H9 (cell line): ENCODE results near the gene RPP30. TPM values are rescaled to one million over a fixed set of nuclear protein-coding genes. Genes with fewer than 3 reads are reported as not detected.

ENCODE experiments used
- DNase-seq: peaks from one replicate; pipeline ENCODE4 v3.0.0-alpha.2; 2017
- H2AFZ ChIP-seq: one replicate; pipeline ENCODE4 v1.6.1; 2013; ENCODE audit warnings: mild to moderate bottlenecking, low read length, control low read depth, moderate library complexity
- H2AK5ac ChIP-seq: 2 replicates; pipeline ENCODE4 v1.6.1; 2013; ENCODE audit warnings: low read length, control low read depth, mixed read lengths; ENCODE audit not compliant: insufficient read length
- H2BK120ac ChIP-seq: one replicate; pipeline ENCODE4 v1.6.1; 2013; ENCODE audit warnings: low read depth, mild to moderate bottlenecking, low read length, control low read depth, inconsistent platforms; ENCODE audit not compliant: poor library complexity, severe bottlenecking
- H2BK12ac ChIP-seq: 2 replicates; pipeline ENCODE4 v1.6.1; 2013; ENCODE audit warnings: low read length, control low read depth, mixed read lengths, low read depth; ENCODE audit not compliant: insufficient read length
- H2BK15ac ChIP-seq: 2 replicates; pipeline ENCODE4 v1.6.1; 2013; ENCODE audit warnings: low read depth, low read length, control low read depth
- H2BK20ac ChIP-seq: one replicate; pipeline ENCODE4 v1.6.1; 2013; ENCODE audit warnings: low read depth, mild to moderate bottlenecking, low read length, control low read depth, inconsistent platforms; ENCODE audit not compliant: poor library complexity, severe bottlenecking
- H2BK5ac ChIP-seq: 2 replicates; pipeline ENCODE4 v1.6.1; 2013; ENCODE audit warnings: low read length, control low read depth, mixed read lengths; ENCODE audit not compliant: insufficient read length
- H3K14ac ChIP-seq: 2 replicates; pipeline ENCODE4 v1.6.1; 2013; ENCODE audit warnings: low read length, control low read depth; ENCODE audit not compliant: insufficient read depth
- H3K18ac ChIP-seq: 2 replicates; pipeline ENCODE4 v1.6.1; 2013; ENCODE audit warnings: low read depth, mild to moderate bottlenecking, mixed read lengths, low read length, control low read depth; ENCODE audit not compliant: insufficient read length
- H3K23ac ChIP-seq: 2 replicates; pipeline ENCODE4 v1.6.1; 2013; ENCODE audit warnings: low read length, control low read depth, mixed read lengths, low read depth; ENCODE audit not compliant: insufficient read length
- H3K23me2 ChIP-seq: 2 replicates; pipeline ENCODE4 v1.6.1; 2013; ENCODE audit warnings: low read depth, mild to moderate bottlenecking, mixed read lengths, low read length, control low read depth; ENCODE audit not compliant: insufficient read length, poor library complexity, severe bottlenecking
- H3K27ac ChIP-seq: 2 replicates; pipeline ENCODE4 v1.5.1; 2013; ENCODE audit warnings: low read length, control low read depth, mixed read lengths, low read depth; ENCODE audit not compliant: insufficient read length
- H3K27me3 ChIP-seq: 2 replicates; pipeline ENCODE4 v1.6.1; 2013; ENCODE audit warnings: low read length, control low read depth, inconsistent platforms; ENCODE audit not compliant: insufficient read depth
- H3K4ac ChIP-seq: 2 replicates; pipeline ENCODE4 v1.6.1; 2013; ENCODE audit warnings: low read depth, mild to moderate bottlenecking, control low read depth, inconsistent platforms, low read length, moderate library complexity
- H3K4me1 ChIP-seq: 2 replicates; pipeline ENCODE4 v1.6.1; 2013; ENCODE audit warnings: low read length, control low read depth, inconsistent platforms; ENCODE audit not compliant: insufficient read depth
- H3K4me2 ChIP-seq: 2 replicates; pipeline ENCODE4 v1.6.1; 2013; ENCODE audit warnings: low read length, control low read depth, mixed read lengths; ENCODE audit not compliant: insufficient read length, insufficient read depth
- H3K56ac ChIP-seq: 2 replicates; pipeline ENCODE4 v1.6.1; 2013; ENCODE audit warnings: low read depth, mild to moderate bottlenecking, mixed read lengths, low read length, control low read depth; ENCODE audit not compliant: insufficient read length
- H3K79me1 ChIP-seq: 2 replicates; pipeline ENCODE4 v1.6.1; 2013; ENCODE audit warnings: low read depth, mild to moderate bottlenecking, moderate library complexity, low read length, control low read depth, inconsistent platforms; ENCODE audit not compliant: insufficient read depth, poor library complexity, severe bottlenecking
- H3K79me2 ChIP-seq: 2 replicates; pipeline ENCODE4 v1.6.1; 2013; ENCODE audit warnings: low read length, control low read depth, inconsistent platforms; ENCODE audit not compliant: insufficient read depth
- H3K9ac ChIP-seq: 2 replicates; pipeline ENCODE4 v1.6.1; 2013; ENCODE audit warnings: low read length, control low read depth, mixed read lengths; ENCODE audit not compliant: insufficient read length; ENCODE audit errors: extremely low read depth
- H3K9me3 ChIP-seq: one replicate; pipeline ENCODE4 v1.6.1; 2013; ENCODE audit warnings: low read depth, low read length, inconsistent platforms; ENCODE audit not compliant: control insufficient read depth
- H3T11ph ChIP-seq: one replicate; pipeline ENCODE4 v1.6.1; 2013; ENCODE audit warnings: mild to moderate bottlenecking, low read length, control low read depth, inconsistent platforms
- H4K20me1 ChIP-seq: one replicate; pipeline ENCODE4 v1.6.1; 2013; ENCODE audit not compliant: control insufficient read depth, insufficient read length, insufficient read depth
- H4K5ac ChIP-seq: 2 replicates; pipeline ENCODE4 v1.6.1; 2013; ENCODE audit warnings: low read depth, mild to moderate bottlenecking, mixed read lengths, low read length, control low read depth; ENCODE audit not compliant: insufficient read length
- H4K8ac ChIP-seq: replicated peaks from 2 replicates; pipeline ENCODE4 v1.6.1; 2013; ENCODE audit warnings: low read length, control low read depth, mixed read lengths, low read depth; ENCODE audit not compliant: insufficient read length
- H4K91ac ChIP-seq: 2 replicates; pipeline ENCODE4 v1.6.1; 2013; ENCODE audit warnings: low read depth, mild to moderate bottlenecking, moderate library complexity, mixed read lengths, low read length, control low read depth; ENCODE audit not compliant: insufficient read length
- H3K27ac Mint-ChIP-seq, 3 experiments: 2 replicates in 2 of 3; 3 replicates in 1 of 3; pipeline ENCODE4 v1.8.0; 2020 to 2021; ENCODE audit warnings: mixed read lengths in 3 of 3, mild to moderate bottlenecking in 1 of 3, moderate library complexity in 1 of 3
- H3K27me3 Mint-ChIP-seq: 2 replicates; pipeline ENCODE4 v1.8.0; 2021; ENCODE audit warnings: low read depth, mild to moderate bottlenecking, moderate library complexity, mixed read lengths
- H3K36me3 Mint-ChIP-seq, 3 experiments: 2 replicates in 2 of 3; 3 replicates in 1 of 3; pipeline ENCODE4 v1.8.0; 2020 to 2021; ENCODE audit warnings: low read depth in 3 of 3, mixed read lengths in 3 of 3; ENCODE audit not compliant: insufficient read depth in 1 of 3
- H3K4me1 Mint-ChIP-seq, 2 experiments: 2 replicates each; pipeline ENCODE4 v1.8.0; 2020; ENCODE audit warnings: mixed read lengths in 2 of 2
- H3K4me3 Mint-ChIP-seq, 2 experiments: 2 replicates in 1 of 2; 3 replicates in 1 of 2; pipeline ENCODE4 v1.8.0; 2020 to 2021; ENCODE audit warnings: mild to moderate bottlenecking in 2 of 2, mixed read lengths in 2 of 2, moderate library complexity in 1 of 2
- H3K9me3 Mint-ChIP-seq, 2 experiments: 2 replicates in 1 of 2; 3 replicates in 1 of 2; pipeline ENCODE4 v1.8.0; 2020; ENCODE audit warnings: mild to moderate bottlenecking in 2 of 2, mixed read lengths in 2 of 2, moderate library complexity in 1 of 2
- WGBS: extraction: QIAGEN DNeasy Blood & Tissue Kit; methylation state at CpG from one replicate; pipeline ENCODE4 v1.1.7; 2013; ENCODE audit warnings: missing lambda C conversion rate, low lambda C conversion rate, mixed read lengths; ENCODE audit not compliant: insufficient read length; ENCODE audit errors: extremely low coverage; 5-methylcytosine and 5-hydroxymethylcytosine counted together
- total RNA-seq: library from RNA; stranded (reverse); gene quantifications from 2 replicates; pipeline ENCODE4 v1.2.1, GENCODE V29; 2021
- TF ChIP-seq, protein P1 (sequence below): fragments of 200-600 bp; sonication (generic); conservative IDR thresholded peaks from 3 replicates; pipeline ENCODE4 v1.8.0; 2021; ENCODE audit warnings: antibody characterized with exemption, mild to moderate bottlenecking

Gene RPP30
- total RNA-seq, 1 experiment from 2014 or later = 77.7 TPM

DNA sequence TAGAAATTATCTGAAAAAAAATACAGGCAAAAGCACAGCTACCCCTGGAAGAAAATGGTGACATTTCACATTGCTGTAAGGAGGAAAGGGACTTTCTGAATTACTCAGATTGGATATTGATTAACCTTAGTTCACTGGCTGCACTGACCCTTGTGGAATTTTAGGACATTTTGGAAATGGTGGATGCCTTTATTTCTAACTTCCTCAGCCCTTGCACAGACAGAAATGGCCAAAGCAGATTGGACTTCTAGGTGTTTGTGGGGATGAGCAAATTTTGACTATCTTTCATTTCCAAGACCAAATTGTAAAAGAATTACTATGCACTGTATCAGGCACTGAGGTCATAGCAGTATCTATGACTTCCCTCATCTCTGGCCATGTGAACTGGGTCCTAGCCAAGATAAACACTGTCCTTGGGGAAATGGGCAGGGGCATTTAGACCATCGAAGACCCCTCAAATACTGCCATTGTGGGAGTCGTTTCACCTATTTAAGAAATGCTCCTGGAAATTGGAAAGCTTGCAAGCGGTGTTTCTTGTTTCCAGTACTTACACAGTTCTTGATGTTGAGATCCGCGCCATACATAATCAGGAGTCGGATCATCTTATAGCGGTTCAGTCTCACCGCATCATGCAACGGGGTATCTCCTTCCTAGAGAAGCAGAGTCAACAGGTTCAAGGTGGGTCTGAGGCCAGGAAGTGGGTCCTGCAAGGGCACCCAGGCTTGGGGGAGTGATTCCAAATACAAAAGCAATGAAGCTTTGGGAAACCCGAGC is 43.4 kb downstream of the RPP30 start:
- Mint-ChIP-seq H3K4me1 (peaks cover 14 to 18% of the 10 kb centered on the region in 2 experiments), H3K9me3 (no peaks in the 10 kb centered on the region; a peak in 1 of 5 replicates), H3K27ac (no peak overlapping the region), H3K27me3 (peaks cover 94% of the 10 kb centered on the region), H3K36me3 (no peaks in the 10 kb centered on the region), H3K4me3 (no peak overlapping the region)
- Histone ChIP-seq H3T11ph (no peak overlapping the region), H2BK12ac (no peak overlapping the region), H3K27me3 (peaks cover 50% of the 10 kb centered on the region), H2AK5ac (no peak overlapping the region), H2BK5ac (no peak overlapping the region), H3K27ac (no peak overlapping the region), H3K23me2 (no peaks in the 10 kb centered on the region), H2BK15ac (no peak overlapping the region), H3K18ac (no peak overlapping the region), H2BK120ac (no peak overlapping the region), H3K4me1 (no peaks in the 10 kb centered on the region), H4K91ac (no peak overlapping the region), H3K79me1 (no peaks in the 10 kb centered on the region), H3K4me2 (no peak overlapping the region), H4K8ac (no peak overlapping the region), H4K5ac (no peak overlapping the region), H3K79me2 (no peaks in the 10 kb centered on the region), H3K9ac (no peak overlapping the region), H3K9me3 (no peaks in the 10 kb centered on the region), H2BK20ac (no peak overlapping the region), H2AFZ (no peak overlapping the region), H3K14ac (no peak overlapping the region), H3K56ac (no peak overlapping the region), H4K20me1 (no peaks in the 10 kb centered on the region), H3K4ac (no peak overlapping the region), H3K23ac (no peak overlapping the region)
- DNase-seq = no peak
- TF ChIP-seq, protein P1, sequence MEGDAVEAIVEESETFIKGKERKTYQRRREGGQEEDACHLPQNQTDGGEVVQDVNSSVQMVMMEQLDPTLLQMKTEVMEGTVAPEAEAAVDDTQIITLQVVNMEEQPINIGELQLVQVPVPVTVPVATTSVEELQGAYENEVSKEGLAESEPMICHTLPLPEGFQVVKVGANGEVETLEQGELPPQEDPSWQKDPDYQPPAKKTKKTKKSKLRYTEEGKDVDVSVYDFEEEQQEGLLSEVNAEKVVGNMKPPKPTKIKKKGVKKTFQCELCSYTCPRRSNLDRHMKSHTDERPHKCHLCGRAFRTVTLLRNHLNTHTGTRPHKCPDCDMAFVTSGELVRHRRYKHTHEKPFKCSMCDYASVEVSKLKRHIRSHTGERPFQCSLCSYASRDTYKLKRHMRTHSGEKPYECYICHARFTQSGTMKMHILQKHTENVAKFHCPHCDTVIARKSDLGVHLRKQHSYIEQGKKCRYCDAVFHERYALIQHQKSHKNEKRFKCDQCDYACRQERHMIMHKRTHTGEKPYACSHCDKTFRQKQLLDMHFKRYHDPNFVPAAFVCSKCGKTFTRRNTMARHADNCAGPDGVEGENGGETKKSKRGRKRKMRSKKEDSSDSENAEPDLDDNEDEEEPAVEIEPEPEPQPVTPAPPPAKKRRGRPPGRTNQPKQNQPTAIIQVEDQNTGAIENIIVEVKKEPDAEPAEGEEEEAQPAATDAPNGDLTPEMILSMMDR = no peak
- no CpG with 5 or more reads among the region's 10 CpGs for WGBS
